ENCODE data around the gene ZCCHC2.

Gene ZCCHC2

DNA sequence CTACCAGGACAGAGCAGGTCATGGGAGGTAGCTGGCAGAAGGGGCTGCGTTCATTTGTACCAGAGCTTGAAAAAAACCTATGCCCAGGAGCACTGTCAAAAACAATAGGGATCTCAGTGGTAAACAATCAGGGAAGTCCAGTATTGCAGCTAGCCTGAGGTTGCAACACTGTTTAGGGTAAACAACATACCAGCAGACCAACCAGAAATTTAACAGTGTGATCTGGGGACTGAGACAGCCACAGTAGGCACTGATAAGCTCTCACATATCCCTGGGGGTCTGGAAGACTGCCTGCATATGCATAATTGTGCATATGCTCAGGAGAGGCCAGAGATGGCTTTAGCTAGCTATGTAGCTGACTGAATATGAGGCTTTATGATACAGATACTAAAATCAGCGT lies 12.0 kb upstream of the ZCCHC2 start:
- DNase-seq (ENCODE audit: low read depth in 2 of 2): no peak

DNA sequence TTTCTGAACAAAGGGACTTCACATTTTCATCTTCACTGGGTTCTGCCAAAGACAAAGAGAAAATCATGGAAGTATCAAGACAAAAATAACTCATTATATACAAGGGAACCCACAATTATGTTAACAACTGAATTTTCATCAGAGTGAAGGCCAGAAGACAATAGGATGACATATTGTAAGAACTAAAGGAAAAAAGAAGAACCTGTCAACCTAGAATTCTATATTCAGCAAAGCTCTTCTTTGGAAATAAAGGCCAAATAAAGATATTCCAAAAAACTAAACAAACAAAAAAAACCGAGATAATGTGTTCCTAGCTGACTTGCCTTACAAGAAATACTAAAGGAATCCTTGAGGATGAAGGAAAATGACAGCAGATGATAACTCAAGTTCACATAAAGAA lies 10.3 kb upstream of the ZCCHC2 start:
- DNase-seq (ENCODE audit: low read depth in 2 of 2): no peak

- no peak for DNase-seq (ENCODE audit: low read depth in 2 of 2)
Measured at GRCh38 chr18:62512996-62513395, 9.8 kb upstream of the ZCCHC2 start.

GRCh38 chr18:62514570-62514969 lies 8.3 kb upstream of the ZCCHC2 start:
- DNase-seq (ENCODE audit: low read depth in 2 of 2): no peak

DNA sequence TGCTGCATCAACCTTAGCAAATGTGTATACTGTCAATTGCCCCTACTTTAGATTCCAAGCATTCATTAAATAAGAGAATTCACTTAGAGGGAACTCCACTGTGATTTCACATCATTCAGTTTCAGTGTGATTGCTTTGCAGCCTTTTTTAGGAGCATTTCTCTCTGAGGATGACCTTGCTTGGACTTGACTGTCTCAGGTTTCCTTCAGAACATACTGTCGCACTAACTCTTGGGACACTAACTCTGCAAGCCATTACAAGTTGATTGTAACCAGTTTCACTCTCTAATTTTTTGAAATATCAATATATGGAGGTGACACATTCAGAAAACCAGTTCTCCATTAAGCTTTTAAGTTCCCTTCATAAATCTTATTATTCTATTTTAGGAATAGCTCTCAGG lies 6.6 kb upstream of the ZCCHC2 start:
- no peak for DNase-seq (ENCODE audit: low read depth in 2 of 2)

- DNase-seq (ENCODE audit: low read depth in 2 of 2): no peak
Measured at GRCh38 chr18:62518460-62519375, 4.1 kb upstream of the ZCCHC2 start.

DNA sequence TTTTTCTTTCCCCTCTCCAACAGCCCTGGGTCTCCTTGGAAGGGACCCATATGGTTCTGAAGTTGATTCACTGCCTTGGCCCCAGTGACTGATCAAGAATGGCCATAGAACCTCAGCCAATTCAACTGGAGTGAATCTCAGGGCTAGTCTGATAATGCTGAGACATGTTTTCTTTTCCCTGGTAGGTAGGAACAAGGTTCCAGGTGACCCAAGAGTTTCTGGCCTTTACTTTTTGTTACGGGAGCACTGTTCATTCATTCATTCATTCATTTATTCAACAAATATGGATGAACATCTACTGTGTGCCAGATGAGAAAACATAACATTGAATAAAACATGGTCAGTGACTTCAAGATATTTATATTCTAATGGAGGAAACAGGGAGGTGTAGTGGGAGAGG lies 3.1 kb upstream of the ZCCHC2 start:
- DNase-seq (ENCODE audit: low read depth in 2 of 2): no peak

DNA sequence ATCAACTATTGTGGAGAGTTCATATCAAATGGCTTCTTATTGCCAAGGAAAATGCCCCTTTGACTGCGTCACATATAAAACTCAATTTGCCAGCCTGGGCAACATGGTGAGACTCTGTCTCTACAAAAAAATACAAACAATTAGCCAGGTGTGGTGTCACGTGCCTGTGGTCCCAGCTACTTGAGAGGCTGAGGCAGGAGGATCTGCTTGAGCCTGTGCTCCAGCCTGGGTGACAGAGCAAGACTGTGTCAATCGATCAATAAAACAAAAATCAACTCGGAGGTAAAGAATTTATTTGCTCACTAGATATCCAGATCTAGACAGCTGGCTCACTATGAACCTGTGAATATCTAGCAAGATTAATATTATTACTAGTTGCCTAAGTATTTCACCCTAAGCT lies 1.7 kb upstream of the ZCCHC2 start:
- no peak for DNase-seq (ENCODE audit: low read depth in 2 of 2)

DNA sequence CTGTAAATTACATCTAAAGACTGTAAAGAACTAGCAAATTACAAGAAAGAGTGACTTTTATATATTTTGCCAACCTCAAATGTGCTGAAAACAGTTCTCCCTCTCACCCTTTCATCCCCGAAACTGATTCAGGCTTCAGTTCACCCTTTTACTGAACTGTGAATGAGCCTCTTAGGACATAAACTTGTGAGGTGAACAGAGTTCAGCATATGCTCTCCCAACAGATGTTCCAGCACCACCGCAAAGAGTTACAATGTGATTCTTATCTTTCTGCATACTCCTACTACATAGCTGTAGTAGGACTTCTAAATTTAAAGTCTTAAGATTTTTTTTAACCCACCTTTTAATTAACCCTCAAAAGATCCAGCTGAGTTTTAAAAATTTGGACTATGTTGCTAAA lies 1.2 kb upstream of the ZCCHC2 start:
- no peak for DNase-seq (ENCODE audit: low read depth in 2 of 2)

DNA sequence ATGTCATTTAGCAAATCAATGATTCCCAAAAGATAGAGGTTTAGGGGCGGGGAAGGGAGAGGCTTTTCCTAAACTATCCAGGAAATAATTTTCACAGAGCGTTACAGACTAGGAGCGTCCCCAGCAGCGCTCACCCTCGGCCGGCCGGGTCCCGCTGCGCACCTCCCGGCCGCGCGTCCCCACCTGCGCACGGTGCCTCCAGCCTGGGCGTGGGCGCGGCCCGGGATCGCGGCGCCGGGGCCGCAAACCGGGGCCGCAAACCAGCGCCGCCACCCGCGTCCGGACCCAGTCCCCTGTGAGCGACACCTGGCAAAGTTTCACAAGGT lies 684 bp upstream of the ZCCHC2 start:
- no peak for DNase-seq (ENCODE audit: low read depth in 2 of 2)

DNA sequence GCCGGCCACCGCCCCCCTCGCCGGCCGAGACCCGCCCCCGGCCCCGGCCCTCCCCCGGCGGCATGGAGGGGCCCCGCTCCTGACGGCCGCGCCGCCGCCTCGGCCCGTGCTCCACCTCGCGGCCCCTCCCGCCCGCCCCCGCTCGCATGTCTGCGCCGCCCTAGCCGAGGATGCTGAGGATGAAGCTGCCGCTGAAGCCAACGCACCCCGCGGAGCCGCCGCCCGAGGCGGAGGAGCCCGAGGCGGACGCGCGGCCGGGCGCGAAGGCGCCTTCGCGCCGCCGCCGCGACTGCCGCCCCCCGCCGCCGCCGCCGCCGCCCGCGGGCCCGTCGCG lies 397 bp downstream of the ZCCHC2 start:
- DNase-seq (ENCODE audit: low read depth in 2 of 2): no peak

GRCh38 chr18:62523631-62524439 lies 1.0 kb downstream of the ZCCHC2 start:
- peak in 1 of 2 donors; percentile 31 for DNase-seq (ENCODE audit: low read depth in 2 of 2)

- DNase-seq (ENCODE audit: low read depth in 2 of 2): peak; percentile 42 to 53
Measured at GRCh38 chr18:62524440-62525200, 1.8 kb downstream of the ZCCHC2 start.

GRCh38 chr18:62525608-62526007 lies 2.8 kb downstream of the ZCCHC2 start:
- DNase-seq (ENCODE audit: low read depth in 2 of 2): no peak

GRCh38 chr18:62526098-62527025 lies 3.5 kb downstream of the ZCCHC2 start:
- DNase-seq (ENCODE audit: low read depth in 2 of 2): peak; percentile 38 to 49

- no peak for DNase-seq (ENCODE audit: low read depth in 2 of 2)
Measured at GRCh38 chr18:62529597-62529996, 6.8 kb downstream of the ZCCHC2 start.

- no peak for DNase-seq (ENCODE audit: low read depth in 2 of 2)
Measured at GRCh38 chr18:62531078-62531477, 8.3 kb downstream of the ZCCHC2 start.

DNA sequence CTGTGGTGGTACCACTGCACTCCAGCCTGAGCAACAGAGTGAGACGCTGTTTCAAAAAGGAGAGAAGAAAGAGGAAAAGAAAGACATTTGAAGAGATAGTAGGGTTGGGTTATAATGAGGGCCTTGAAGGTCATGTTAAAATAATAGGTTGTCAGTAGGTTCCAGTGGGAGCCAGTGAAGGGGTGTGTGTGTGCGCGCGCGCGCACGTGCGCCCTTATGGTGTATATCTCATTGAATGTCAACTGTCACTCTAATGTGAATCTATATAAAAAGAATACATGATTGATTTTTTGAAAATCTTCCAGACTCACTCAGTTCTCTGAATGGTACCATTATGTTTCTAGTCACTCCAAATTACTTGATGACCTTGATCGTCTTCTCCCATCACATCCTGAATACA lies 9.1 kb downstream of the ZCCHC2 start:
- DNase-seq (ENCODE audit: low read depth in 2 of 2): no peak

DNA sequence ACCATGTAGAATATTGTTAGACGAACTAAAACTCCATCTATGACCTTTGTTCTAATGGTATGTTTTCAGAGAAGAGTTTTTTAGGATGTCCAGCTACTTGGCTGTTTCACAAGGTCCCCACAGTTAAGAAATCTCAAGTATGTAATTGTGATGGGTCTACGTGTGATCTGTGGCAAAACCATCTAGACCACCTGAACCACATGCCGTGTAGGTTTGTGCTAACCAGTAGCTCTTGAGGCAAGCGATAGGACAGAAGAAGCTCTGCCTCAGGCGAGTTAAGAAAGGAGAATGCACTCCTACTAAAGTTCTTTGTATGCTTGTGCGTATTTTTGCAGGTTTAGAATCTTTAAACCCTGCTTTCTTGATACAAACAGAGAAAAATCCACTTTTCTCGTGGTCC lies 13.2 kb downstream of the ZCCHC2 start:
- DNase-seq (ENCODE audit: low read depth in 2 of 2): no peak

GRCh38 chr18:62537042-62537894 lies 14.4 kb downstream of the ZCCHC2 start:
- no peak for DNase-seq (ENCODE audit: low read depth in 2 of 2)

All from stimulated activated CD8-positive, alpha-beta memory T cell treated with anti-CD3 and anti-CD28 coated beads, Interleukin-15, amount 100 ng/mL, for 4 hours (primary cell).